Neural cell (in vitro differentiated cells): ENCODE results near the gene CYB5R3. TPM values are rescaled to one million over a fixed set of nuclear protein-coding genes. Genes with fewer than 3 reads are reported as not detected.

ENCODE experiments used
- H2AFZ ChIP-seq: fragments of 200-600, 300-800 bp; sonication (generic), shearing (Covaris generic); 2 replicates; pipeline ENCODE4 v1.6.0; 2014; ENCODE audit warnings: low read depth, mild to moderate bottlenecking, antibody characterized with exemption, low read length, moderate library complexity
- H3F3A ChIP-seq: fragments of 200-600 bp; shearing (Covaris generic); 2 replicates; pipeline ENCODE4 v1.6.1; 2016; ENCODE audit warnings: mild to moderate bottlenecking, moderate library complexity, mixed read lengths, antibody characterized with exemption, low read length; ENCODE audit not compliant: insufficient read depth, poor library complexity, severe bottlenecking
- H3K27ac ChIP-seq: fragments of 200-600, 300-800 bp; sonication (generic), shearing (Covaris generic); 2 replicates; pipeline ENCODE4 v1.5.1; 2014; ENCODE audit warnings: mild to moderate bottlenecking, low read length, moderate library complexity
- H3K27me3 ChIP-seq: fragments of 300-800, 200-600 bp; sonication (generic), shearing (Covaris generic); 2 replicates; pipeline ENCODE4 v1.6.0; 2014; ENCODE audit warnings: mild to moderate bottlenecking, low read depth, low read length, moderate library complexity; ENCODE audit not compliant: insufficient read depth
- H3K36me3 ChIP-seq: fragments of 300-800, 200-600 bp; sonication (generic), shearing (Covaris generic); 2 replicates; pipeline ENCODE4 v1.5.1; 2014; ENCODE audit warnings: mild to moderate bottlenecking, antibody characterized with exemption, low read length, moderate library complexity; ENCODE audit not compliant: insufficient read depth
- H3K4me2 ChIP-seq: fragments of 300-800, 200-600 bp; sonication (generic), shearing (Covaris generic); 2 replicates; pipeline ENCODE4 v1.6.0; 2014; ENCODE audit warnings: mild to moderate bottlenecking, low read length
- H3K4me3 ChIP-seq: fragments of 300-800, 200-600 bp; sonication (generic), shearing (Covaris generic); 2 replicates; pipeline ENCODE4 v1.5.1; 2014; ENCODE audit warnings: mild to moderate bottlenecking, low read length, moderate library complexity
- H3K79me2 ChIP-seq: fragments of 200-600 bp; shearing (Covaris generic); replicated peaks from 2 replicates; pipeline ENCODE4 v1.6.0; 2014; ENCODE audit warnings: mild to moderate bottlenecking, low read length, moderate library complexity; ENCODE audit not compliant: insufficient read depth
- H3K9ac ChIP-seq: fragments of 300-800, 200-600 bp; sonication (generic), shearing (Covaris generic); 2 replicates; pipeline ENCODE4 v1.6.1; 2016; ENCODE audit warnings: mild to moderate bottlenecking, low read length, mixed read lengths
- H3K9me2 ChIP-seq: fragments of 200-600 bp; shearing (Covaris generic); 2 replicates; pipeline ENCODE4 v1.6.1; 2016; ENCODE audit warnings: mild to moderate bottlenecking, low read length, mixed read lengths; ENCODE audit not compliant: insufficient read depth
- H3K9me3 ChIP-seq: fragments of 200-600, 300-800 bp; sonication (generic), shearing (Covaris generic); 2 replicates; pipeline ENCODE4 v1.6.1; 2016; ENCODE audit warnings: mild to moderate bottlenecking, mixed run types, low read length, moderate library complexity, mixed read lengths
- H4K20me1 ChIP-seq: fragments of 200-600 bp; shearing (Covaris generic); 2 replicates; pipeline ENCODE4 v1.6.1; 2016; ENCODE audit warnings: mild to moderate bottlenecking, mixed run types; ENCODE audit not compliant: insufficient read depth
- CTCF ChIP-seq: fragments of 450-650 bp; IDR thresholded peaks from 2 replicates; pipeline ENCODE4 v1.5.1; 2014; ENCODE audit warnings: antibody characterized with exemption, mild to moderate bottlenecking, moderate library complexity; ENCODE audit not compliant: poor library complexity, severe bottlenecking
- EP300 ChIP-seq: fragments of 450-650 bp; conservative IDR thresholded peaks from 2 replicates; pipeline ENCODE4 v1.6.1; 2014; ENCODE audit warnings: antibody characterized with exemption, mild to moderate bottlenecking, moderate library complexity; ENCODE audit not compliant: poor library complexity, severe bottlenecking
- EZH2 ChIP-seq: fragments of 200-600, 300-800 bp; shearing (Covaris generic), sonication (generic); IDR thresholded peaks from 2 replicates; pipeline ENCODE4 v1.6.1; 2014; ENCODE audit warnings: antibody characterized with exemption, low read length, borderline replicate concordance, mild to moderate bottlenecking; ENCODE audit not compliant: insufficient read depth, poor library complexity, severe bottlenecking
- MXI1 ChIP-seq: fragments of 450-650 bp; conservative IDR thresholded peaks from 2 replicates; pipeline ENCODE4 v1.6.1; 2014; ENCODE audit warnings: antibody characterized with exemption, mild to moderate bottlenecking; ENCODE audit not compliant: poor library complexity, severe bottlenecking
- POLR2AphosphoS5 ChIP-seq: IDR thresholded peaks from 2 replicates; pipeline ENCODE4 v1.6.1; 2012
- RAD21 ChIP-seq: fragments of 450-650 bp; conservative IDR thresholded peaks from 2 replicates; pipeline ENCODE4 v1.6.1; 2014; ENCODE audit warnings: antibody characterized with exemption, mild to moderate bottlenecking, moderate library complexity
- SMC3 ChIP-seq: fragments of 450-650 bp; conservative IDR thresholded peaks from 2 replicates; pipeline ENCODE4 v1.6.1; 2014; ENCODE audit warnings: antibody characterized with exemption, mild to moderate bottlenecking, moderate library complexity; ENCODE audit not compliant: poor library complexity
- TAF1 ChIP-seq: IDR thresholded peaks from 2 replicates; pipeline ENCODE4 v1.6.1; 2012; ENCODE audit warnings: low read depth
- polyA plus RNA-seq: library from polyadenylated mRNA; depleted of rRNA; stranded (reverse); fragments of >200 nt; gene quantifications from 2 replicates; pipeline ENCODE4 v1.2.3, GENCODE V29; 2014
- TF ChIP-seq, protein P1 (sequence below): IDR thresholded peaks from 2 replicates; pipeline ENCODE4 v1.6.1; 2012; ENCODE audit warnings: borderline replicate concordance

The CYB5R3 gene
- polyA plus RNA-seq, 1 donor from 2014 or later, result 20.2 TPM

DNA sequence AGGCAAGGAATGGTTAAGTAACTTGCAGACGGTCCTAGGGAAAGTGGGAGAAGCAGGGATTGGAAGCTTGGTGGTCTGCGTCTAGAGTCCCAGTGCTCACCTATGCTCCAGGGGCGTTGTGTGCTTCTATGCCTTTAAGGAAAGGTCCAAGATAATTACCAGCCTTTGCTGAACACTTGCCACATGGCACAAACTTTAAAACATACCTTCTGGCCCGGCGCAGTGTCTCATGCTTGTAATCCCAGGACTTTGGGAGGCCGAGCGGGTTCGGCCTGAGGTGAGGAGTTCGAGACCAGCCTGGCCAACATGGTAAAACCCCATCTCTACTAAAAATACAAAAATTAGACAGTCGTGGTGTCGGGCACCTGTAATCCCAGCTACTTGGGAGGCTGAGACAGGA lies 36.9 kb downstream of the CYB5R3 start:
- no peaks in the 10 kb centered on the region for H3K36me3 ChIP-seq
- no peaks in the 10 kb centered on the region for H3K9me2 ChIP-seq
- H3K4me2 ChIP-seq, result no peak overlapping the region
- no peaks in the 10 kb centered on the region for H3K9me3 ChIP-seq
- peaks cover 4% of the 10 kb centered on the region for H3F3A ChIP-seq
- peaks cover 41% of the 10 kb centered on the region for H3K79me2 ChIP-seq
- peaks cover 3% of the 10 kb centered on the region for H4K20me1 ChIP-seq
- H3K9ac ChIP-seq, result no peak overlapping the region
- TF ChIP-seq SMC3 (no peak), EZH2 (no peak), EP300 (no peak), RAD21 (no peak), TAF1 (no peak), POLR2AphosphoS5 (no peak), MXI1 (no peak), CTCF (no peak)
- TF ChIP-seq, protein P1, sequence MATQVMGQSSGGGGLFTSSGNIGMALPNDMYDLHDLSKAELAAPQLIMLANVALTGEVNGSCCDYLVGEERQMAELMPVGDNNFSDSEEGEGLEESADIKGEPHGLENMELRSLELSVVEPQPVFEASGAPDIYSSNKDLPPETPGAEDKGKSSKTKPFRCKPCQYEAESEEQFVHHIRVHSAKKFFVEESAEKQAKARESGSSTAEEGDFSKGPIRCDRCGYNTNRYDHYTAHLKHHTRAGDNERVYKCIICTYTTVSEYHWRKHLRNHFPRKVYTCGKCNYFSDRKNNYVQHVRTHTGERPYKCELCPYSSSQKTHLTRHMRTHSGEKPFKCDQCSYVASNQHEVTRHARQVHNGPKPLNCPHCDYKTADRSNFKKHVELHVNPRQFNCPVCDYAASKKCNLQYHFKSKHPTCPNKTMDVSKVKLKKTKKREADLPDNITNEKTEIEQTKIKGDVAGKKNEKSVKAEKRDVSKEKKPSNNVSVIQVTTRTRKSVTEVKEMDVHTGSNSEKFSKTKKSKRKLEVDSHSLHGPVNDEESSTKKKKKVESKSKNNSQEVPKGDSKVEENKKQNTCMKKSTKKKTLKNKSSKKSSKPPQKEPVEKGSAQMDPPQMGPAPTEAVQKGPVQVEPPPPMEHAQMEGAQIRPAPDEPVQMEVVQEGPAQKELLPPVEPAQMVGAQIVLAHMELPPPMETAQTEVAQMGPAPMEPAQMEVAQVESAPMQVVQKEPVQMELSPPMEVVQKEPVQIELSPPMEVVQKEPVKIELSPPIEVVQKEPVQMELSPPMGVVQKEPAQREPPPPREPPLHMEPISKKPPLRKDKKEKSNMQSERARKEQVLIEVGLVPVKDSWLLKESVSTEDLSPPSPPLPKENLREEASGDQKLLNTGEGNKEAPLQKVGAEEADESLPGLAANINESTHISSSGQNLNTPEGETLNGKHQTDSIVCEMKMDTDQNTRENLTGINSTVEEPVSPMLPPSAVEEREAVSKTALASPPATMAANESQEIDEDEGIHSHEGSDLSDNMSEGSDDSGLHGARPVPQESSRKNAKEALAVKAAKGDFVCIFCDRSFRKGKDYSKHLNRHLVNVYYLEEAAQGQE, result no peak
- no peaks in the 10 kb centered on the region for H3K27me3 ChIP-seq
- no peak overlapping the region for H3K27ac ChIP-seq
- peak overlapping the region; percentile 97 for H3K4me3 ChIP-seq
- no peak overlapping the region for H2AFZ ChIP-seq

GRCh38 chr22:42611051-42611450 lies 38.1 kb downstream of the CYB5R3 start:
- no peaks in the 10 kb centered on the region for H3K27me3 ChIP-seq
- no peak overlapping the region for H3K4me2 ChIP-seq
- H3K36me3 ChIP-seq, result no peaks in the 10 kb centered on the region
- no peak overlapping the region for H3K4me3 ChIP-seq
- H3K27ac ChIP-seq, result no peak overlapping the region
- H3K9me3 ChIP-seq, result no peaks in the 10 kb centered on the region
- H3K9ac ChIP-seq, result no peak overlapping the region
- no peaks in the 10 kb centered on the region for H3K9me2 ChIP-seq
- TF ChIP-seq, protein P1, result no peak
- TF ChIP-seq SMC3, result no peak
- no peak for TF ChIP-seq POLR2AphosphoS5
- TF ChIP-seq EP300, result no peak
- no peak for TF ChIP-seq EZH2
- TF ChIP-seq CTCF, result no peak
- TF ChIP-seq RAD21, result no peak
- no peak for TF ChIP-seq TAF1
- peaks cover 4% of the 10 kb centered on the region for H3F3A ChIP-seq
- peaks cover 49% of the 10 kb centered on the region for H3K79me2 ChIP-seq
- H4K20me1 ChIP-seq, result peaks cover 3% of the 10 kb centered on the region
- H2AFZ ChIP-seq, result no peak overlapping the region
